NCI-H748 (cell line): Measurements from ENCODE around the gene ENDOU.

ENCODE experiments used
- DNase-seq: peaks from one replicate; lab custom pipeline; 2025; ENCODE audit not compliant: unreplicated experiment; lab: John Stamatoyannopoulos, UW

The ENDOU gene

DNA sequence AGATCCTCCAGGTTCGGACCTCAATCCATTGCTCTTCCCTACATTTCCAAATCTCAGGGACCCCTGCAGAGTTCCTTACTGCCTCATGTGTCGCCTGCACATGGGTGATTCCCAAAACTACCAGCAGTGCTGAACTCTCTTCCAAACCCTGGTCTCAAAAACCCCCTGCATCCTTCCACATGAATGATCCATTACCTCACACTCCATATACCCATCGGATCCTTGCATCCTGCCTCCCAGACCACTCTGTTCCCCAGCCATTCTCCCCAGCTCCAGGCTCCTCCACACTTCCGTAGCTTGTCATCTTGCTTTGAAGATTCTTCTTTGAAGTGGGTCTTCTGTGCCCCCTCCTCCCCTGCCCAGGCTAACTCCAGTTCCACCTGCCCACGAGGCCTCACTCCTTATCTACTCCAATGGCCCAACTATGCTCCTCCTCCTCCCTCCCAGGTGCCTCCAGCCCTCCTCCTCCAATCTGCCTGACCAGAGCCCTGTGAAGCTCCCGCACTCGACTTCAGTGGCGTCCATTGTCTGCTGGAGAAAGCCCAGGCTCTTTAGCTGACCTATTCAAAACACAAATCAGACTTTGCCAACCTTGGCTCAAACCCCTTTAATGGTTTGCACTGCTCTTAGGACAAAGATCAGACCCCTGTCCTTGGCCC lies 19.6 kb upstream of the ENDOU start:
- no peak for DNase-seq

DNA sequence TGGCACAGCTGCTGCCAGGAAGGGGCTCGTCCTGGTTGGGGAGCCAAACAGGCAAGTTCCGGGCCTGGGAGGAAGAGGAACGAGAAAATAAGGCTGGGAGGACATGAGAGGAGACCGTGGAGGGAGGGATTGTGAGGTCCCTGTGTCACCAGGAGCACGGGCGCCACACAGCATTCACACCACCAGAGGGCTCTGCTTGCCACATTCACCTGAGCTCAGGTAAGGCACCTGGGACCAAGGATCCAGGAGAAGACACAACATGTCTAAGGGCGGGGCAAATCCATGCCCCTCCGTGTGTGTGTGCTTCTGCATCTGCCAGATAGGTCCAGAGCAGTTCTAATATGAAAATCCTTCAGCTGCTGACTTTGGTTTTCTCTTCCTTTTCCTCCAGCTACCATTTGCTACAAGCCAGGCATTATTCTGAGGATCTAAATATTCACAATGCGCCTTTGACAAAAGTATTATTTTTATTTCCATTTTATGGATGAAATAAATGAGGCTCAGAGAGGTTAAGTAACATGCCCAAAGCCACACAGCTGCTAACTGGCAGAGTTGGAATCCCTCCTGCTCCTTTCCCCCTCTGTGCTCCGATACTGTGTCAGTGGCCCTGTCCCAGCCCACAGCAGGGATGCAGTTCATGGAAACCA lies 18.8 kb upstream of the ENDOU start:
- peak; percentile 82 for DNase-seq

DNA sequence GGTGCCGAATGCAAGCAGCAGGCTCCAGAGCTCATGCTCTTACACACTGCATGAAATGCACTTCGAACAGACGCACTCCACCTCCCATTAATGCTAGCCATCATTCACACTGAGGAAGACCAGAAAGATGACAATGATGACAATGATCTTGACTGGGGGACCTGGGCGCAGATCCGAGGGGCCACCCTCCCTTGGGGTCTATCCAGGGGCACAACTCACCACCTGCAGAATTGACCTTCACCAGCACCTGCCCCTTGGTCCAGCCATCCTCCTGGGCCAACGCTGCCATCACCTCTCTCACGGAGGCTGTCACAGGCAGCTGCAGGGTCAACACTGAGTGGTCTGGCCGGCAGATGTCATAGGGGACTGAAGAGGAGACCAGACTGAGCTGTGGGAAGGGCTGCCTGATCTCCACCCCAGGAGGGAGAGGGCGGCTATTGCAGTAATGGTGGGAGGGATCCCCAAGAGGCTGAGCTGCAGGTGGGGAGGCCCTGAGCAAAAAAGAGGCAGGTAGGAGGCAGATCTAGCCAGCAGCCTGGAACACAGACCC lies 18.1 kb upstream of the ENDOU start:
- no peak for DNase-seq

DNA sequence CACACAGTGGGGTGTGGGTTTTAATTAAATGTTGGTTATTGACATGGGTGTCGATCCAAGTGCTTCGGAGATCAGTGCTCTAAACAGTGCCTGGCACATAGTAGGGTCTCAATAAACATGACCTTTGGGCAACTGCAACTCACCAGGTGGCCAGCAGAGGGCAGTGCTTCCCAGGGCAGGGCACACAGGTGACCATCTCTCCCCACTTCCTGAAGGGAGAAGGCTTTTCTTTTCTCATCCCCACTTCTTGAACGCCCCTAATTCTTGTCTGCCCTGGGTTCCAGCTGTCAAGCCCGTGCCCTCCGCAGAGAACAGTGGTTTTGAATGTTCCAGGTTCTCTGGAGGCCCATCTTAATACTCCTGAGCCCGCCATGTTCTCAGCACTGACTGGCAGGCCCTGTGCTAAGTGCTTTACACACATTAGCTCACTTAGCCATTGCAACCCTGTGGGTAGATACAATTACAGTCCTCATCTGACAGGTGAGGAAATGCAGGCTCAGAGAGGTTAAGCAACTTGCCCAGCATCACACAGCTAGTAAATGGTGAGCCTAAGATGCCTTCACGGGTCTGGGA lies 17.0 kb upstream of the ENDOU start:
- DNase-seq: peak; percentile 47

DNA sequence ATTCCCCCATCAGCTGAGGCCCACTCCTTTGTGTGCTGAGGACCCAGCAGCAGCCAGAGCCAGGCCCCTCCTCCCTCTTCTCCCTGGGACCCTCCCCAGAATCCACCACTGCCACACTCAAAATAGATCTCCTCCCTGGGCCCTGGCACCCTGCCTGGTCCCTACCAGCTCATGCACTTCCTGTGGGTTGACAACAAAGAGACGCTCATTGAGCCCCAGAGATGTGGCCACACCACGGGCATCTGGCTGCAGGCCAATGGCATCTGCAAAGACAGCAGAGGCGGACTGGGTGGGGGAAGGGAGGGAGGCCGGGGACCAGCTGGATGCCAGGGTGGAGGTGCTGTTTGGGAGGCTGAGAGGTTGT lies 16.0 kb upstream of the ENDOU start:
- peak; percentile 93 for DNase-seq

- no peak for DNase-seq
Measured at GRCh38 chr12:47740606-47741339, 15.5 kb upstream of the ENDOU start.

DNA sequence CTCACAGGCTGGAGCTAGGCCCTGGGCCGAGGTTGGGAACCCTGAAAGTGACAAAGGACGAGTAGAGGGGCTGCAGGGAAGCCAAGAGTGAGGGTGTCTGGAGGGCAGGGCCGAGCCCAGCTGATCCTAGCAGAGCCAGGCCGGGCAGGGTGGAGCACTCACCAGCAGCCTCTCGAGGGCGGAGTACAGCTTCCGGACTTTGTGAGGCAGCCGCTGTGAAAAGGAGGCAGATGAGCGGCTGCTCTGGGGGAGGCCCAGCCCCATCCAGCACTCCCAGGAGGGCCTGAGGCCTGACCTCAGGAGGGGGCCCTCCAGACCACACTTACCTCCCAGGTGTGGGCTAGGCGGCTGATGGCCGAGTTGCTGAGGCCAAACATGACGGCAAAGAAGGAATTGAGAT lies 14.7 kb upstream of the ENDOU start:
- no peak for DNase-seq

DNA sequence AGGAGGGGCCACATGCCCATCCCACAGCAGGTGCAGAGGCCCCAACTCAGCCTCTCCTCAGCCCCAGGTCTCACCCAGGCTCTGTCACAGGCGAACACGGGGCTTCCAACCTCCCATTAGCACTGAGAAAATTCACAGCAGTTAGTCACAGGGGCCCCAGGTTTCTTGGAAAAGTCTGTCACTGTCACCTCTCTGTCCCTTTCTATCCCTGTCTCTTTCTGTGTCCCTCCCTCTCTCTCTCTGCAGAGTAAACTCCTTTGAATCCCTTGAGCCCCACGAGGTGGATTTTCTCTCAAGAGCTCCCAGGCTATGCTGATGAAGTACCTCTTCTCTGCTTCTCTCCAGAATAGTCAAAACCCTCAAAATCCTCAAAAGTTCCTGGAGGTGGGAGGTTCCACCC lies 14.0 kb upstream of the ENDOU start:
- DNase-seq: no peak

GRCh38 chr12:47737936-47738594 lies 12.8 kb upstream of the ENDOU start:
- DNase-seq: no peak

DNA sequence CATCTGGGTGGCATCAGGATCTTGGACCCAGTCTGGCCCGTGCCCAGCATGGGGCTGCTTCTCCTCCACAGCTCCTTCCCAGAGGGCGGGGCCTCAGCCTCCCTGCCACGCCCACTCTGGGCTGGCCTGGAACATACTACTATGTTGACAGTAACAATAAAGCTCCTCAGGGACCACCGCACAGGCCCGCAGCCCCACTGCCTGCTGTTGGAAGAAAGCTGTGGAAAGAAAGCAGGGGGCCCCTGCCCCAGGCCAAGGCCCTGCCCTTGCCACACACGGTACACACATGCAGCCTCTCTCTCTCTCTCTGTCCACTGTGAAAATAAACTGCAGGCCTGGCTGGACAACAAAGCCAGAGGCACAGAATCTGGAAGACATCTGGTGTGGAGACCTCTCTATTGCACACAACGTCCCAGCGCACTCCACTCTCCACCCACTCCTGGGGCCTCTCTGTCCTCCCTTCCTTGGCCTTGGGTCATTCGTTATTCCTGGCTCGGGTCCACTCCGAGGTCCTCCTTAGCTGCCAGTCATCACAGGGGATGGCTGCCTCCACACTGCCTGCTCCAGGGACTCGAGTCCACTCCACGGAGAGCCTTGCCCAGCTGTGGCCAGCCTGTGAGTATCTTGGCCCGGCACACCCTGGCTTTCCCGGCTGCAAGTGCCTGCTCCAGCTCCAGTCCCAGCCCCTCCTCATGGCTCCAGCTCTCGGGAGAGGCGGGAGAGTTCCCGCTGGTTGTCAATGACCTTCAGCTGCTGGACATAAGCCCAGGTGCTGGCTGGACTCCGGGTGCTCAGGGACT lies 11.8 kb upstream of the ENDOU start:
- DNase-seq: peak; percentile 14

- DNase-seq: no peak
Measured at GRCh38 chr12:47736216-47736615, 10.9 kb upstream of the ENDOU start.

GRCh38 chr12:47735649-47736048 lies 10.4 kb upstream of the ENDOU start:
- no peak for DNase-seq

GRCh38 chr12:47734725-47735480 lies 9.6 kb upstream of the ENDOU start:
- DNase-seq: no peak

DNA sequence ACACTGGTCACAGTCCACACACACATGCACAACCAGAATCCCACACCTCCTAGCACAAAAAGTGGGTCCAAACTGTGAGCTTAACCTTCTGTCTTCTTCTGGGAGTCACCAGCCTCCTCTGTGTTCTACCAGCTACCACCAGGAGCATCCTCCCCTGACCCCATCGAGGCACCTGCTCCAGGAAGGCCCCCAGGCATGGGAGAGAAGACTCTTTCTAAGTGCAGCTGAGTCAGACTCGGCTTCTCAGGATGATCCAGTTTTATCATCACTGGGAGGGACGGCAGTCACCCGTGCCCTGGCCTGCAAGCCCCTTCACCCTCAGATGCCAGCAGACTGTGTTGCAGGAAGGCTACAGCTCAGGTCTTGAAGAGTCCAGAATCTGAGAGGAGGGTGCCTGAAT lies 7.9 kb upstream of the ENDOU start:
- DNase-seq: no peak

DNA sequence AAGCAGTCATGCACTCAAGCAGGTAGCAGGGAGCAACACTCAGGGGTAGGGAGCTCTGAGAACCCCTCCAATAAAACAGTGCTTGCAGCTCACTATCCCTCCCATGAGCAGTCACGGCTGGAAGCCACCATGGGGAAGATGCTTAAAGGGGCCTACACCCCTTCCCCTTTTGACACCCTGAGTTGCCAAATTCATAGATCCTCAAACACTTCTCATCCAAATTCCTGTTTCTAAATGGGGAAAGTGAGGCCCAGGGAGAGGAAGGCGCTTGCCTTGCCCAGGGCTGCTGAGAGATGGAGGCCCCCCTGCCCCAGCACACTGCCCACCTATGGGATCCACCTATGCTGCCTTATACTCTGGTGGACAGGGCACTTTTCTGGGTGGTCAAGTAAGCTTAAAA lies 7.2 kb upstream of the ENDOU start:
- DNase-seq: no peak

DNA sequence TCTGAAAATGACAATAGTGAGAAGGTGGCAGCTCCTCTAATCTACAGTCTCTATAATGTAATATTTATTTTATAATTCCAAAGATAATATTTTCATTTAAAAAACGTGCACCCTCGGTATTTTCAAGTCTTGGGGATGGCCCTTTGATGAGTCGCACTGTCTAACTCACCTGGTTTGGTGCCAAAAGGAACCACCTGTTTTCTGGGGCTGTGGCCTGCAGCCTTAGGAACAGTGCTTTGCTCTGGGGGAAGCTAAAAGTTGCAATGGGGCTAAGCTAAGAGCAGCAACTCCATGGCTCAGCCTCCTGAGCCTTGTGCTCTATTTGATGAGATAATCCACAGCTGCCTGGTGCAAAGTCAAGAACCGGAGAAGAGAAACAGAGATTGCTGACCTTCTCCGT lies 6.4 kb upstream of the ENDOU start:
- no peak for DNase-seq

DNA sequence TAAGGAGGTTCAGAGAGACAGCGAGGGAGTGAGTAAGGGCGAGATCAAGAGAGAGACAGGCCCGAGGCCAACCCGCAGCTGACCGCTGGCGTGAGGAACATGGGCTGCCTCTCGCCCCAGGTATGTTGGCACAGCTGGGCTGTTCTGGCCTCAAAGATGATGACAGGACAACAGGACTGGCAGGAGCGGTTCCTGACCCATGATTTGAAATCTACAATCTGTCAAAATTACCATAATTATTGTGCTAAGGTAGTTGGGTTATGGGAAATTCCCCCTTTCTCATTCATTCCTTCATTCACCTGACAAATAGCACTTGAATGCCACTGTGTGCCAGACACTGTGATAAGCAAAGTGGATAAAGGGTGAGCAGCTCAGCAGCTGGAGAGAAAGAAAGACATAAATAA lies 5.1 kb upstream of the ENDOU start:
- no peak for DNase-seq

- DNase-seq: no peak
Measured at GRCh38 chr12:47729233-47729632, 3.9 kb upstream of the ENDOU start.

DNA sequence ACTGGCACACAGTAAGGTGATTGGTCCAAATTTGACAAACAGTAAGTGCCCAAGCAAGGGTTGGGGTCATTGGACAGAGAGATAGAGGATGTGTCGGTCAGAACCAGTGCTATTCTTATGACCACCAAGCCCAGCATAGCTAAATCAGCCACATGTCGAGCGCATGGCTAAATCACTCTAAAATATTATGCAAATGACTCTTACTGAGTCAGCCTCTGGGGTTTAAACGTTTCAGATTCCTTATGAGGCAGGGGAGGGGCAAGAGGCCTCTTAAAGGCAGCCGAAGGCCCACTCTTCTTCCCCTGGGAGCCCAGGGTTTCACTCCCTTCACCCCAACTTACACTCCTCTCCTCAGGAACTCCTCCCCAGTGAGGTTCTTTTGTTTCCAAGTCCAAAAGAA lies 603 bp upstream of the ENDOU start:
- DNase-seq: no peak
